A549 treated with Mapracorat at 1 μM for 4 hours (cell line): ENCODE data around the gene GGPS1. TPM values are rescaled to one million over a fixed set of nuclear protein-coding genes. Genes with fewer than 3 reads are reported as not detected.

Experiments
- total RNA-seq: library from RNA; stranded (reverse); fragments of 200-300 nt; extraction: Qiagen RNA extraction; gene quantifications from 5 replicates; pipeline ENCODE4 v1.2.3, GENCODE V29; 2022

GGPS1 gene
- 16.4 to 21.3 TPM (median 17.7 TPM) in 5 replicates for total RNA-seq

GRCh38 chr1:235328271-235329138, at the start of gene GGPS1:
GGPS1 (plus strand) TSS chr1:235328570; CDS start chr1:235335265, 6,695 bp downstream.

GRCh38 chr1:235327559-235328270, 655 bp upstream of the GGPS1 start, which contains the start of gene ARID4B:
ARID4B (minus strand) TSS chr1:235328179; CDS start chr1:235326919, 1,260 bp downstream.

GRCh38 chr1:235367000-235367908, 38.9 kb downstream of the GGPS1 start, which contains the start of gene TBCE:
TBCE (plus strand) TSS chr1:235367427; CDS start chr1:235380050, 12,623 bp downstream.

Other genes with a start within 250 kb of the GGPS1 start
- 105 to 115 TPM (median 114 TPM) in 5 replicates for gene TOMM20, start 199.7 kb upstream of the GGPS1 start, total RNA-seq
- gene RBM34, start 167.3 kb upstream of the GGPS1 start, total RNA-seq = 56.7 to 73.7 TPM (median 70.0 TPM) in 5 replicates
- 12.1 to 16.7 TPM (median 14.9 TPM) in 5 replicates for gene ARID4B, start 391 bp upstream of the GGPS1 start, total RNA-seq
- 39.3 to 50.9 TPM (median 46.8 TPM) in 5 replicates for gene TBCE, start 38.9 kb downstream of the GGPS1 start, total RNA-seq
- 15.2 to 22.1 TPM (median 17.0 TPM) in 5 replicates for gene B3GALNT2, start 175.9 kb downstream of the GGPS1 start, total RNA-seq